Activated CD8-positive, alpha-beta T cell treated with anti-CD3 and anti-CD28 coated beads for 36 hours (primary cell): ENCODE measurements around the gene HIVEP2. TPM values are rescaled to one million over a fixed set of nuclear protein-coding genes. Genes with fewer than 3 reads are reported as not detected.

Experiments used
- ATAC-seq: fragments of 200-7000 bp; cut with Tn5 transposase; one replicate; pipeline ENCODE4 v1.10.0; 2021; ENCODE audit warnings: mild to moderate bottlenecking, moderate library complexity
- CTCF ChIA-PET: fragments of 350-600 bp; sonication (Branson Sonifier 250); formaldehyde crosslinking; loops from one replicate; lab custom pipeline; 2021; ENCODE audit warnings: antibody characterized with exemption; lab: Charles Lee
- POLR2A ChIA-PET: fragments of 350-600 bp; sonication (Branson Sonifier 250); formaldehyde crosslinking; loops from one replicate; lab custom pipeline; 2021; ENCODE audit warnings: antibody characterized with exemption; lab: Charles Lee
- DNase-seq: peaks from one replicate; pipeline ENCODE4 v3.0.0-alpha.2; 2020
- H3K27ac Mint-ChIP-seq: one replicate; pipeline ENCODE4 v1.8.0; 2021; ENCODE audit warnings: mild to moderate bottlenecking, mixed read lengths
- H3K27me3 Mint-ChIP-seq: one replicate; pipeline ENCODE4 v1.8.0; 2021; ENCODE audit warnings: mixed read lengths
- H3K36me3 Mint-ChIP-seq: one replicate; pipeline ENCODE4 v1.8.0; 2021; ENCODE audit warnings: low read depth, mixed read lengths
- H3K4me1 Mint-ChIP-seq: one replicate; pipeline ENCODE4 v1.8.0; 2021; ENCODE audit warnings: low read depth, mixed read lengths
- H3K4me3 Mint-ChIP-seq: one replicate; pipeline ENCODE4 v1.8.0; 2021; ENCODE audit warnings: mild to moderate bottlenecking, moderate library complexity, mixed read lengths
- H3K9me3 Mint-ChIP-seq: one replicate; pipeline ENCODE4 v1.8.0; 2021; ENCODE audit warnings: mixed read lengths
- intact Hi-C: fragments of 100-400 bp; cut with micrococcal nuclease; formaldehyde crosslinking; loops from one replicate; pipeline ENCODE4 v1.10.0; 2022
- total RNA-seq, 2 experiments: library from RNA; stranded (reverse); gene quantifications; one replicate each; pipeline ENCODE4 v1.2.3, GENCODE V29; 2021
- TF ChIP-seq, protein P1 (sequence below): fragments of 200-600 bp; IDR thresholded peaks from one replicate; pipeline ENCODE4 v1.8.0; 2022; ENCODE audit warnings: antibody characterized with exemption, mild to moderate bottlenecking

HIVEP2 gene
- total RNA-seq, 2 experiments from 2014 or later: 31.8 to 38.1 TPM

DNA sequence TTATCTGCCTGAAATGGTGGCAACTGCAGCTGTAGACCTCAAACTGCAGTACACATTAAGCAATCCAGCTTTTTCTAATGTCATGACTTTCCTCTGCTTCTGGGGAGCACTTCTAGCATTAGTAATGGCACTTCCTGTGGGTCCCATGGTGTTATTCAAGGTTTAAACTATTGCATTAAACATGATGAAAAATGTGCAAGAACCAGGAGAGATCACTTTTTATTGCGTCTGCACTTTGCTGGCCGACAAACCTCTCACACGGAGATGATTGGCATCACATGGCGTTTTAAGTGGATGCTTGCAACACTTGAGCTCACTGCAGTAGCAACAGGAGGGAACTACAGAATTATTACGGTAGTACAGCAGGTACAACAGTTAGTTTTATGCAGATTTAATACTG is 148.4 kb downstream of the HIVEP2 start:
- no peak overlapping the region for H3K4me3 Mint-ChIP-seq
- peaks cover 6% of the 10 kb centered on the region for H3K9me3 Mint-ChIP-seq
- H3K27me3 Mint-ChIP-seq: no peaks in the 10 kb centered on the region
- peaks cover 41% of the 10 kb centered on the region for H3K36me3 Mint-ChIP-seq
- peaks cover 82% of the 10 kb centered on the region for H3K4me1 Mint-ChIP-seq
- CTCF ChIA-PET: interaction anchor here (1.4 kb wide), 1 partner anchor 9 kb away, joined by 3 read pairs; no protein-coding TSS in a partner anchor
- TF ChIP-seq, protein P1, sequence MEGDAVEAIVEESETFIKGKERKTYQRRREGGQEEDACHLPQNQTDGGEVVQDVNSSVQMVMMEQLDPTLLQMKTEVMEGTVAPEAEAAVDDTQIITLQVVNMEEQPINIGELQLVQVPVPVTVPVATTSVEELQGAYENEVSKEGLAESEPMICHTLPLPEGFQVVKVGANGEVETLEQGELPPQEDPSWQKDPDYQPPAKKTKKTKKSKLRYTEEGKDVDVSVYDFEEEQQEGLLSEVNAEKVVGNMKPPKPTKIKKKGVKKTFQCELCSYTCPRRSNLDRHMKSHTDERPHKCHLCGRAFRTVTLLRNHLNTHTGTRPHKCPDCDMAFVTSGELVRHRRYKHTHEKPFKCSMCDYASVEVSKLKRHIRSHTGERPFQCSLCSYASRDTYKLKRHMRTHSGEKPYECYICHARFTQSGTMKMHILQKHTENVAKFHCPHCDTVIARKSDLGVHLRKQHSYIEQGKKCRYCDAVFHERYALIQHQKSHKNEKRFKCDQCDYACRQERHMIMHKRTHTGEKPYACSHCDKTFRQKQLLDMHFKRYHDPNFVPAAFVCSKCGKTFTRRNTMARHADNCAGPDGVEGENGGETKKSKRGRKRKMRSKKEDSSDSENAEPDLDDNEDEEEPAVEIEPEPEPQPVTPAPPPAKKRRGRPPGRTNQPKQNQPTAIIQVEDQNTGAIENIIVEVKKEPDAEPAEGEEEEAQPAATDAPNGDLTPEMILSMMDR: no peak
- POLR2A ChIA-PET: no interaction called here
- DNase-seq (no peak), ATAC-seq (no peak)
- H3K27ac Mint-ChIP-seq: peak overlapping the region; percentile 28
- intact Hi-C loops: no loop called here

GRCh38 chr6:142796024-142796423 is 149.0 kb downstream of the HIVEP2 start:
- Mint-ChIP-seq H3K4me3 (no peak overlapping the region), H3K27ac (no peak overlapping the region), H3K9me3 (peaks cover 6% of the 10 kb centered on the region), H3K4me1 (peaks cover 82% of the 10 kb centered on the region), H3K36me3 (peaks cover 37% of the 10 kb centered on the region), H3K27me3 (no peaks in the 10 kb centered on the region)
- DNase-seq: no peak
- ChIA-PET CTCF (interaction anchor here (1.4 kb wide), 1 partner anchor 8 kb away, joined by 3 read pairs; no protein-coding TSS in a partner anchor), POLR2A (no interaction called here)
- no peak for ATAC-seq
- TF ChIP-seq, protein P1: no peak
- intact Hi-C loops: no loop called here

DNA sequence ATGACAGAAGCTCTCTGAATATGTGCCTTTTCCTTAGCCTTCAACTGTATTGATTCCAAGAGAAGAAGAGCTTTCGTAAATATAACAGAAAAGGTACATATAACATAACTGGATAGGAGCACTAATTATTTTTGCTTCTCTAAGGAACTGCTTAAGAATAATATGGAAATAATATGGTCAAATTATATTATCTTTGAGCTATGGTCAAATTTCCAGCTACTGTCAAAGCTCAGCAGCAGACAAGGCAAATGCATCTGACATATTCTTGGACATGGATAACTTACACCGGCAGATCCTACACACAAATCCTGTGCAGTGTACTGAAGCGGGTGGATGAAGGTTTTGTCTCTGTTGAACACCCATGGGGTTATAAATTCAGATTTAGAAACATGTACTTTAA is 150.6 kb downstream of the HIVEP2 start:
- intact Hi-C loops: no loop called here
- Mint-ChIP-seq H3K9me3 (peaks cover 6% of the 10 kb centered on the region), H3K27me3 (no peaks in the 10 kb centered on the region), H3K36me3 (peaks cover 35% of the 10 kb centered on the region), H3K4me3 (no peak overlapping the region), H3K4me1 (peaks cover 77% of the 10 kb centered on the region), H3K27ac (peak overlapping the region; percentile 69)
- CTCF ChIA-PET: no interaction called here
- ATAC-seq (no peak), DNase-seq (no peak)
- POLR2A ChIA-PET: interaction anchor here (1.4 to 1.5 kb wide), 2 partner anchors 8 to 18 kb away, joined by 3 to 4 read pairs; no protein-coding TSS in a partner anchor
- TF ChIP-seq, protein P1: no peak

- Mint-ChIP-seq H3K4me1 (peaks cover 78% of the 10 kb centered on the region), H3K36me3 (peaks cover 46% of the 10 kb centered on the region), H3K27me3 (no peaks in the 10 kb centered on the region), H3K27ac (peak overlapping the region; percentile 41), H3K4me3 (no peak overlapping the region), H3K9me3 (peaks cover 11% of the 10 kb centered on the region)
- ChIA-PET CTCF (interaction anchor here (1.2 kb wide), 1 partner anchor 98 kb away, joined by 3 read pairs; no protein-coding TSS in a partner anchor), POLR2A (interaction anchor here (0.6 kb wide), 1 partner anchor 363 kb away, joined by 3 read pairs; no protein-coding TSS in a partner anchor)
- ATAC-seq: no peak
- intact Hi-C loops: no loop called here
- DNase-seq: no peak
- TF ChIP-seq, protein P1: no peak
Measured at GRCh38 chr6:142790257-142790656, 154.7 kb downstream of the HIVEP2 start.

GRCh38 chr6:142787422-142787821 is 157.6 kb downstream of the HIVEP2 start:
- DNase-seq (no peak), ATAC-seq (no peak)
- Mint-ChIP-seq H3K4me1 (peaks cover 77% of the 10 kb centered on the region), H3K27me3 (no peaks in the 10 kb centered on the region), H3K27ac (peak overlapping the region; percentile 82), H3K36me3 (peaks cover 46% of the 10 kb centered on the region), H3K4me3 (no peak overlapping the region), H3K9me3 (peaks cover 7% of the 10 kb centered on the region)
- CTCF ChIA-PET: interaction anchor here (1.0 to 1.4 kb wide), 3 partner anchors 9 to 32 kb away, joined by 3 to 6 read pairs (median 5); no protein-coding TSS in a partner anchor
- POLR2A ChIA-PET: interaction anchor here (0.6 to 1.6 kb wide), 3 partner anchors 7 to 33 kb away, joined by 3 to 5 read pairs (median 4); no protein-coding TSS in a partner anchor
- TF ChIP-seq, protein P1: no peak
- intact Hi-C loops: no loop called here
